DMS114 treated with DMSO at 0.1 percent for 48 hours (cell line): Measurements from ENCODE around the gene HEXIM1.
"Not testable (repeated sequence)": the region's sequence is repeated elsewhere in the genome, so short reads cannot be mapped to it uniquely, and the experiment has no call there.

ENCODE experiments used
- DNase-seq: peaks from one replicate; lab custom pipeline; 2025; ENCODE audit not compliant: unreplicated experiment; lab: John Stamatoyannopoulos, UW

The HEXIM1 gene

DNA sequence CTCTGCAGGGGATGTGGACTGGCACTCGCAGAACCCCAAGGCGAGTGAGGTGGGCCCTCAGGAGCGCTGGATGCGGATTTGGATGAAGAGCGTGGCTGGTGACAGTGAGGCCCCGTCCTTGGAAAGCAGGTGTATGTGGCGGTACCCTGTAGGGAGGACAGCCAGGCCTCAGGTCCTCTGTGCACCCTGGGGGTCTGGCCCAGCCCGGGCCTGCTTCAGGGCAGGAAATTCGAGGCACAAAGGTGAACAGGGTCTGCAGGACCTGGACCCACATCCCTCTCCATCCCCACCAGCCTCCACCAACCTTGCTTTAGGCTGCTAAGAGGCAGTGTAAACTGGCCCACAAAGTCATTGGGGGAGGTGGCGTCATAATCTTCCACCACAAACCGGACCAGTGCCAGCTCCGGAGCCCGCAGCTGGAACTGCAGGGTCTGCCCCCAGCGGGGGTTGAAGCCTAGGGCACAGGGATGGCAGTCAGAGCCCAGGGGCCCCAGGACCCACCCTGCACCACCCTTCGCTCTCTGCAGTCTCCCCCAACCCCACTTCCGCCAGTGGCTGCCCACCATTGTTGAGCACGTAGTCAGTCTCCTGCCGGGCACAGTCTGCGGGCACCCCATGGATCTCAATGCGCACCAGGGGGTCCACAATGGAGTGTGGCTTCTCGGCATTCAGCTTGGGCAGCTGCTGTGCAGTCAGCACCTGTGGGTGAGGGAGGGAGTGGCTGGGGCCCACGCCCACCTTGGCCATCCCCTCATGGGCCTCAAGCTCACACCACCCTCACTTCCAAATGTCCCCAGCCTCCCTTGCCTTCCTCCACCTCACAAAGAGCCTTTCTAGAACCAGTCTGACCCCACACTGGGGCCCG, 35.5 kb upstream of the HEXIM1 start:
- DNase-seq, result no peak

DNA sequence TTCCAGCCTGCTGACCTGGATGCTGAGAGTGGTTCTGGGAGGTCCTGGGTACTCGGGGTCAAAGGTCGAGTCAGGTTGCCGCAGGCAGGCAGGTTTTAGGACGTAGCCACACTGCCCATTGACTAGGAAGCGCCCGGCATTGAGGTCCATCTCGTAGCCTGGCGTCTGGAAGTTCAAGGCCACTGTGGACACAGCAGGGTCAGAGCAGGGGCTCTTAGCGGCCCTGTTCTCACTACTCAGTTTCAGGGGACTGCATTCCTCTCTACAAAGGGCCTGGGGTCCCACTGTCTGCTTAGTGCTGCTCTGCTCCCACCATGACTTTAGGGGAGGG, 34.9 kb upstream of the HEXIM1 start:
- no peak for DNase-seq

DNA sequence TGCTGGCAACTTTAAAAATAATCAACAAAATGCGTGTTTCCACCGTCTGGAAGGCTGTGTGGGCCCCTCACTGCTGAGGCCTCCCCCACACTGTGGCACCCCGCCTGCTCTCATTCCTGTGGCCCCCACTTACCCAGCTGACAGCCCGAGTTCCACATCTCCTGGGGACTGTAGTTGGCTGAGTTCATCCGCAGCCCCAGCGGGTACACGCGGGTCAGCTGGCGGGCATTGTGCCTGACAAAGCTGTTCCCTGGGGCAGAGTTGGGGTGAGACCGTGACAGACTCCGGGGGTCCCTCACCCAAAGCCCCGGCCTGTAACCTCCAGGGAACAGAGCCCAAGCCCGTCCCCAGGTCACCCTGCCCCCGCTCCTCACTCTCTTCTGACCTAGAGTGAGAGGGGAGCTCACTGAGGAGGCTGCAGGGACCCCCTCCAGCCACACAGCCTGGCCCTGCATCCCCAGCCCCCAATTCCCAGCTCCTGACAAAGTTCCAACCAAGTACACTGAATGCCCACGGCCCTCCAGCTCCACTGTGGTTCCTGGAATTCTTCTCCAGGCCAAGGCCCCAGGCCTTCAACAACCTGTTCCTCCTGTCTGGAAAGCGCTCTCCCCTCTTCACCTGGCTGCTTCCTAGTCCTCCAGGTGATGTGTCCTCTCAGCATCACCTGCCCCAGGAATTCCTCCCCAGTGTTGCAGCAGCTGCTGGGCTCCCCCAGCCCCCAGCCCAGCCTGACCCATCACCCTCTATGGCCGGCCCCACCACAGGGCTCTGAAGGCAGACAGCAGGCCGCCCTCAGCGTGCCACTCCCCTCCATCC, 34.0 kb upstream of the HEXIM1 start:
- no peak for DNase-seq

DNA sequence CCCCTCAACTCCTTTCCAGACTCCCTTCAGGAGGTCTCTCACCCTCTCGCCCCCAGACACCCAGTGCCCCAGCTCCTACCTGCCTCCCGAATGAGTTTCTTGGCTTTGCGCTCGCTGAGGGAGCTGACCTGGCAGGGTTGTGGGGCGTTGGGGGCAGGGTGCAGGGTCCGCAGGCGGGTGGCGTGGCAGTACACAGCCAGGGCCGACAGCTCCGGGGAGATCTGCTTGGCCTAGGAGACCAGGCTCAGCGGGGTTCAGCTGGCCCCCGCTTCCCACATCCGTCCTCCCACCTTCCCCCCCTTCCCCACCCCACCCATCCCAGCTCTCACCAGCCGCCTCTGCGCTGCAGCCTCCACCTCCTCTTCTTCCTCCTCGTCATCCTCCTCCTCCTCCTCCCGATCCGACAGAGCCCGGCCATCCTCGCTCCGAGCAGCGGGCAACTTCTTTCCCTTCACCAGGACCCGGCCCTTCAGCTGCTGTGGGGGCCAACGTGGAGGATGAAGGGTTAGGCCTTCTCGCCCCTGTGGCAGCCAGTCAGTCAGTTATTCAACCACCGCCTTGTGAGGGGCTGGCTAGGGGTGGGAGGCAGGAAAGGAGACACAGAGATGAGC, 33.2 kb upstream of the HEXIM1 start:
- no peak for DNase-seq

DNA sequence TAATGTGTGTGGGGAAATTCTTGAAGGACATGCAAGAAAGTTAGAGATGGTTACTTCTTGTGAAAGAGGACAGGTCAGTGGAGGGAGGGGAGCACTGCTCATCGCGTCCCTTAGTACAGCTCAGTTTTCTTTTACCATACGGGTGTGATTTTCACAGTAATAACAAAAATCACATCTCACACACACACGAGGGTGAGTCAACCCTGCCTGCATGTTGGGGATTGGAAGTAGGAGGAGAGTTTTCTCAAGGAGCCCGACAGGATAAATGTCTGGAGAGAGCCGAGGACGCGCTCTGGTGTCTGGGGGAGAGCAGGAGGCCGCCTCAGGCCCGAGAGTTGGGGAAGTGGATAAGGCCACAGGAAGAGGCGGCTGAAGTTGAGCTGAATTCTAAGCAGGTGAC, 32.4 kb upstream of the HEXIM1 start:
- DNase-seq, result no peak

DNA sequence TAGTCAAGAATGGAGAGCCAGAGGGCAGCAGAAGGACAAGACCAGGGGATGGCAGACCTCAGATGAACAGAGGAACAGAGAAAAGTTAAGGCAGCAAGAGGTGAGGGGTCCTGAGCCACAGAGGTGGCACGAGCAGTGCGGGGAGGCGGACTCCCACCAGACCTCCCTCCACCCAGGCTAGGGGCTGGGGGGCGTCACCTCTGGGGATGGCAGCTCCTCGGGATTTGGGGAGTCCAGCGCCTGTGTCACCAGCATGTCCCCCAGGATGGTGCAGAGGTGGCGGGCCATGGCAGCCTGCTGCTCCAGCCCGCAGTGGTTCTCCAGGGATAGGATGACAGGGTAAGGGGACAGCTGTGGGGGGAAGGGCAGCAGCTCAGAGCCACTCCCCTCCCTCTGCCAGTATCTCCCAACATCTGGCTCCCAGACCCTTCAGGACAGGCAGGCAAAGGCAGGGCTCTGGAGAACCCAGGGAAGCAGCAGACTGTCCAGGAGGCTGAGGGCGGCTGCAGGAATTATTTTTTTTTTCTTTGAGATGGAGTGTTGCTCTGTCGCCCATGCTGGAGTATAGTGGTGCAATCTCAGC, 31.8 kb upstream of the HEXIM1 start:
- no peak for DNase-seq

DNA sequence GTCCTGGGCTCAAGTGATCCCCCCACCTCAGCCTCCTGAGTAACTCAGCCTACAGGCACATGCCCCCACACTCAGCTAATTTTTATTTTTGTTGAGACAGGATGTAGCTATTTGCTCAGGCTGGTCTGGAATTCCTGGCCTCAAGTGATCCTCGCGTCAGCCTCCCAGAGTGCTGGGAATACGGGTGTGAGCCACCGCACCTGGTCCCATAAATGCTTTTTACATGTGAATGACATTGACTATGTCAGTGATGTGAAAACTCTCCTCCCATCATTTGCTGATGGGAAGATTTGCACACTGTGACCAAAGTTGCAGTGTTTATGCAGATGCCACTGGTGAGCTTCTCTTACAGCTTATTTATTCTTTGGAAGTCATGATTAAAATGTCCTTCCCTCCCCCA, 30.9 kb upstream of the HEXIM1 start:
- DNase-seq, result no peak

DNA sequence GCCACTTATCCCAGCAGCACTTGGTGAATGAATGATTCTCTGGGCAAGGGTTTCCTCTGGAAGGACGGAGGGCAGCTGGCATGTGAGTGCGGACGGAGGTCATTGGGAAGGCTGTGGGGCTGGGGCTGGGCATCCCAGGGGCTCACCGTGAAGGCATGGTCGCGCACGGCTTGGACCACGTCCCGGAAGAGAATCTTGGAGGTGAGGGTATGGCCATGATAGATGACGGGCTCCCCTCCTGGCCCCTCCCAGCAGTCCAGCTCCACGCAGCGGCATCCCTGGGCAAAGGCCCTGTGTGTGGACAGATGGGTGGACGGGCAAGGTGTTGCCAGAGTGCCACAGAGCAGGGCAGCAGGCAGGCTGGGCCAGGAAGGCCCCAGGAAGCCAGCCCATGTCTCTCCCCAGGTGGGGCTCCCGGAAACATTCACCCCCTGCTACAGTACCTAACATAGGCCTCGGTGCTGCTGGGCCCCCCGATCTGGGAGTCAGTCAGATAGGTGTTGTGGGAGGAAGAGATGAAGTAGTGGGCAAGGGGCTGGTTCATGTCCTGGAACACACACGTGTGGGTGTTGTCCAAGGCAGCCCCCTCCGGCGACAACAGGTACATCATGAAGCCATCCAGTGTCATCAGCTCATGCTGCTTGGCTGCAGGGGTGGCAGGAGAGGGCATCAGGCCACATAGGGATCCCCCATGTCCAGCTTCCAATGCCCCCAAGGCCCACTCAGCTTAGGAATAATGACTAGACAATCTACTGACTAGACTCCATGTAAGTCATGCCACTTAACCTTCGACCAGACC, 30.2 kb upstream of the HEXIM1 start:
- no peak for DNase-seq

DNA sequence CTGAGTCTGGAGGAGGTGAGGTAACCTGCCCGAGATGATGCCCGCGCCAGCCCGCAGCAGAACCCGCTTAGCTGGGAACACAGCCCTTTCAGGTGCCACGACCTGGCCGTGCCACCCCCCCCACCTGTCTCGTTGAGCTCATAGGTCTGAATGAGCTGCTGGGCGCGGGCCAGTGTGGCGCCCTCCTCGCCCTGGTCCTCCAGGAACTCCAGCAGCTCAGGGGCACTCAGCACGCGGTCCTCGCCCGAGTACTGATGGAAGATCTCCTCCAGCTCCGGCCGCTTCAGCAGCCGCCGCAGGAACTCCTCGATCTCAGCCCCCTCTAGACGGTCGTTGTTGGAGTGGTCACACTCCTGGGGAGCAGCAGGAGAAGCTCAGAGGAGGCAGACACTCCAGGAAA, 29.6 kb upstream of the HEXIM1 start:
- no peak for DNase-seq

DNA sequence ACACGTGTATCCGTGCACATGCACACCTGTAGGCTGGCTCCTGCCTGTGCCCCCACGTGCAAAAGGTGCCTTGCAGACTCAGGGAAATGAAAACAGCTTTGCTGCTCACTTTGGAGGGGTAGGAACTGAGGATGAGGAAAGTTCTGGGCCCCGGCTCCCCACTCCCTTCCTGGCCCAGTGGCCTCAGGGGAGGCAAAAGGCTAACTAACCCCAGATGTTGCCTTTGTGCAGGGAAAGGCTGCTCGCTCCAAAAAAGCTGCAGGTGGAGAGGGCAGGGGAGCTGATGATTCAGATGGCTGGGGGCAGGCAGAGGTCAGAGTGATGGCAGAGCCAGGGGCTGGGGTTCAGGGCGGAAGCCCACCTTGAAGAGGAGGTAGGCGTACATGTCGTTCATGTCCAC, 28.3 kb upstream of the HEXIM1 start:
- no peak for DNase-seq

DNA sequence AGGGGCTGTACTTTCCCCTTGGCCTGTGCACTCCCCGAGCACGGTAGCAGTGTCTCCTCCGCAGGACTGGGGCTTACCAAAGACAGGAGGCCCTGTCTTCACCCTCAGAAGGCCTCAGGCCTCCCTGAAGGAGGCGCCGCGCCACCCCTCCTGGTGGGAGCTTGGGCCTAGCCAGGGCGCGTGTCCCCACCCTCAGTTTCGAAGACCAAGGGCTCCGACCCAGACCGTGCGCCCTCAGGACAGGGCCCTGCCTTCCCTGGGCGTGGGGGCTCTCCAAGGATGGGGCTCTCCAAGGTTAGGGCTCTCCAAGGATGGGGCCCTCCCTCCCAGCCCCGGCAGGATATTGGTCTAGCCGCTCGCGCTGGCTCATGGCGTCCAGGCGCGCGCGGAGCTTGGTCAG, 27.7 kb upstream of the HEXIM1 start:
- DNase-seq, result no peak

DNA sequence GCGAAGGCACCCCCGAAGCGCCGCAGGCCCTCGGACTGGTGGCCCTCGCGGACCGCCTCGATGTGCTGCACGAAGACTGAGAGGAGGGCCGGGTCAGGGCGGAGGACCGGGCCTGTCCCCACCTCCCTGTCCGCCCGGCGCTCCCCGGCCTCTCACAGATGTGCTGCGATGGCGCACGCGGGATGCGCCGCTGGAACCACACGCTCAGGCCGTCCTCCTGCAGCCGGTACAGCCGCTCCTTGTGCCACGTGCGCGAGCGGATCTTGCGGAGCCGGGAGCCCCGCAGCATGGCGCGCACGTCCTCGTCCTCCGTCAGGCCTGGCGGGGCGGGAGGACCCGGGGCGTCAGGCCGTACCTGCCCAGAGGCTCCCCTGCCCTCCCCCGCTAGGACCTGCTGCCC, 27.2 kb upstream of the HEXIM1 start:
- DNase-seq, result no peak

DNA sequence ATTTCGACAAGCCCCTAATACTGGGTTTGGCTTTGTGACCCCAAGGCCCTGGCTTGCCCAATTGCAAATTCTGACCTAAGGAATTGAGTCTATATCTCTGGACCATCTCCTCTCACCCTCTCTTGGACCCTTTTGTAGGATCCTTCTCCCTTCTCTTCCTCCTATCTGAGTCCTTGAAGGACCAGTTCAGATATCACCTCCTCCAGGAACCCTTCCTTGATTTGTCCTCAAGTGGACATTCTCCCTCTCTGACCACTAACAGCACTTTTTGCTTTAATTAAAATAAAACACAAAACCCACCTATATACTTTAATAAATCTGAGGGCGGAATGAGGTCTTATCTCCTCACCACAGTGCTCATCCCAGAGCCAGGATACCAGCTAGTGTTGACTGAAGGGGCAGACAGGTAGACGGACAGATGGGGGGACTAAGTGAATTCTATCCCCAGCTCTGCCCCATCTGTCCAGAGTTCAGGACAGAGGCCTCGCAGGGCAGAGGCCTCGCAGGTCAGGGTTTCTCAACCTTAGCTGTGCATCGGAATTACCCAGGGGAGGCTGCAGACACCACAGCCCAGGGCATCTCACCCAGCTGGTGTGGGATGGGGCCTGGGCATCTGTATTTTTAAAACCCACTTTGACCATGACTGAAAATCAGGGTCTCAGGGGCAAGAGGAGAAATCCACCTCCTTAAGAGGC, 25.1 kb upstream of the HEXIM1 start:
- no peak for DNase-seq

DNA sequence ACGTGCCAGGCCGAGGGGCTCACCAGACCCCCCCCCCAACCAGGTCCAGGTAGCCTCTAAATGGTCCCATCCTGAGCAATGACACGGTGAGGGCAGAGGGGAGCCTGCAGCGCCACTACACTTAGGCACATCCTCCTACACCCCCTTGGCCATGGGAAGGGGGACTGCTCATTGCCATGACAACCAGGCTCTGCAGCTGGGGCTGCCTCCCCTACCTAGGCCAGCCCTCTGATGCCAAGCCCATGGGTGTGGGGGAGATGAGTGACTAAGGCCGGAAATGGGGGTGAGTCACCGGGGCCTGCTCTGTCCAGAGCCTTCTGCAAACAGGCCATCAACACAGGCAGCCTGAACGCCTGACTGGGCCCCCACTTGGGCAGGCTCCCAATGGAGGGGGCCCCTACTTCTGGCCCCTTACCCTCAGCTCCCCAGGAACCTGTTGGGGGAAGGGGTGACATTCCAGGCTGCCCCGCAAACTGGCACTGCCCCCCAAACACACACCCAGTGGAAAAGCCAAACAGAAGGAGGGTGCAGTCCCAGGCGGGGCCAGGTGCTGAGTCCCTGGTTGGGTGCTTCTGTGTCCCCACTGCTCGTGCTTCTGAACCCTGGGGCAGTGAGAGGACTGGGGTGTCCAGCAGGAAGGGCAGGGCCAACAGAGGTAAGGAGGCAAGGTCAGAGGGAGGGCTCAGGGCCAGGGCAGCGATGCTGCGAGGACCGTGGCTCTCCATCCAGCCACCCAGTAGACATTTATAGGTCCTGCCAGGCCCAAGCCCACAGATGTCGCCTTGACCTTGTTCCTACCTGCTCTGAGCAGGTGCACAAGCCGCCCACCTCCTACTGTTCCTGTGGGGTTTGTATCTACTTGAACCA, 24.1 kb upstream of the HEXIM1 start:
- no peak for DNase-seq

DNA sequence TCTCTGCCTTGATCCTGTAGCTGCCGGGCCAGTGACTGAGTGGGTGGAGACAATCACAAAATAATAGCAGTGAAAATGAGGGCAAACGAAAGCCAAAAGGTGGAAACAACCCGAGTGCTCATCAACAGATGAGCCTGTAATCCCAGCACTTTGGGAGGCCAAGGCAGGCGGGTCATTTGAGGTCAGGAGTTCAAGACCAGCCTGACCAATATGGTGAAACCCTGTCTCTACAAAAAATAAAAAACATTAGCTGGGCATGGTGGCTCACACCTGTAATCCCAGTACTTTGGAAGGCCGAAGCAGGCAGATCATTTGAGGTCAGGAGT, 23.5 kb upstream of the HEXIM1 start:
- not testable (repeated sequence) for DNase-seq

DNA sequence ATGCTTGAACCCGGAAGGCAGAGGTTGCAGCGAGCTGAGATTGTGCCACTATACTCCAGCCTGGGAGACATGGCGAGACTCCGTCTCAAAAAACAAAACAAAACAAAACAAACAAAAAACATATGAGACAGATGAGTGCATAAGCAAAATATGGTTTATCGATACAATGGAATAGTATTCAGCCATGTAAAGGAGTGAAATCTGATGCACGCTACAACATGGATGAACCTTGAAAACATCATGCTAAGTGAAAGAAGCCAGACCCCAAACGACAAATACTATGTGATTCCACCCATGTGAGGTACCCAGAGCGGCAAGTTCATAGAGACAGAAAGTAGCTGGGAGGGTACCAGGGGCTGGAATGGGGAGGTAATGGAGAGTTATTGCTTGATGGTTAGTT, 22.8 kb upstream of the HEXIM1 start:
- no peak for DNase-seq

DNA sequence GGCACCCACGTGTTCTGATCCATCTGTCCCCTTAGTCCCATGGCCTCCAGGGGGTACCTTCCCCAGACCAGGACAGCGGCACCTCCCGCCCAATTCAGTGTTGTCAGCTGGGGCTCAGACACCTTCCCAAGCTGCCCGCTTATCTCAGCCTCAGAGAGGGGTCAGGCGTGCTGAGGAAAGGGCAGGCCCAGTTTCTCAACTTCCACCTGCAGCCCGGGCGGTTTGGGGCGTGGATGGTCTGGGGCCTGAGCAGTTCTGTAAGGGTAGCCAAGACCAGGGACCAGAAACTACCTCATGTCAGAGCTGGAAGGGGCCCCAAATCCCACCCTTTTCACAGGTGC, 21.1 kb upstream of the HEXIM1 start:
- no peak for DNase-seq

DNA sequence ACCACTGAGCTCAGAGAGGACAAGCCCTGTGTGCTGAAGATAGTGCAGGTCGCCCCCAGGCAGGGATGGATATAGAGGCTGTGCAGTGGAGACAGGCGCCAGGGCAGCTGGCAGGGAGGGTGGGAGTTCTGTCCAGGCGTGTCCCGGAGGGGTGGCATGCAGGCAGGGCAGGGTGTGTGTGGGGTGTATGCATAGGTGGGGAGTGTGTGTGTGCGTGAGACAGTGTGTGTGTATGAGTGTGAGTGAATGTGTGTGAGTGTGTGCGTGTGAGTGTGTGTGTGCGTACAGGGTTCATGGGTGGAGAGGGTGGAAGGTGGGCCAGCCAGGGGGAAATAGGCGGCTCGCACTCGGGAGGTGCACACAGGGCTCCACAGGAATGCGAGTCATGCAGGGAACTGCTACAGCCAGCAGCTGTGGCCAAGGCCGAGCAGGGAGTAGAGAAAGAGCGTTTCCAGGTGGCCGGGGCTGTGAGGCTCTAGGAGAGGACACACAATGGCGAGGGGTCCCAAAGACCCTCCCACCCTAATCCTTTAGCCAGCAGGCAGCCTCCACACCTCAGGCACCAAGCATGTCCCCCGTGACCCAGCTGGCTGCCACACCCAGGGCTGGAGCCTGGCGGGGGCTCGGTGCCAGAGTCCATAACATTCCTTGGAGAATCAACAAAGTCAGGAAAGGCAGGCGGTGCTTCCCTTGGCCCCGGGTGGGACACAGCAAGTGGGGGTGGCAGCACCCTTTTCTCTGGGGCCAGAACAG, 20.6 kb upstream of the HEXIM1 start:
- no peak for DNase-seq

DNA sequence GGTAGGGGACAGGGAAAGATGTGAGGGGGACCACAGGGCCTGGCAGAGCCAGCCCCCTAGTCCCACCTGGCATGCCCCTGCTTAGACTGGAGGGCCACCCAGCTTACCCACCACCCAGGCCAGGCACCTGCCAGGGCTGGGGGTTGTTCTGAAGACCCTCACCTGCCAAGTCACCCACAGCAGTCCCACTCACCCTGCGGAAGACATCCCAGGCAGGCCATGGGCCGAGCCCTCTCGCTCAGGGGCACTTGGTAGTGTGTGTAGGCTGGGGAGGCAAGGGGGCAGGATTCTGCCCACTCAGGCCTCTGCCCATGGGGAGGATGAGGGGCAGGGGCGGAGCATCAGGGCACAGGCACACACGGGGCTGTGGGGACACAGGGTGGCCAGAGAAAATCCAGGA, 19.9 kb upstream of the HEXIM1 start:
- DNase-seq, result no peak
